HEK293 (cell line): Measurements from ENCODE around the gene BACE1.

ENCODE experiments used
- CTCF ChIP-seq: fragments of 450-650 bp; formaldehyde crosslinking; IDR thresholded peaks from 2 replicates; pipeline ENCODE4 v1.5.1; 2016; ENCODE audit warnings: missing biosample characterization, missing genetic modification characterization
- MZF1 ChIP-seq: fragments of 450-650 bp; formaldehyde crosslinking; IDR thresholded peaks from 2 replicates; pipeline ENCODE4 v1.5.1; 2017; ENCODE audit warnings: missing biosample characterization, missing genetic modification characterization, borderline replicate concordance
- YY1 ChIP-seq: fragments of 450-650 bp; formaldehyde crosslinking; IDR thresholded peaks from 2 replicates; pipeline ENCODE4 v1.5.1; 2018; ENCODE audit warnings: missing biosample characterization, missing genetic modification characterization
- ZNF138 ChIP-seq: fragments of 450-650 bp; formaldehyde crosslinking; IDR thresholded peaks from 2 replicates; pipeline ENCODE4 v1.5.1; 2016; ENCODE audit warnings: missing biosample characterization, missing genetic modification characterization, borderline replicate concordance
- ZNF274 ChIP-seq, 2 experiments: fragments of 200-500 bp in 1 of 2; fragments of 450-650 bp in 1 of 2; sonication (Bioruptor generic) in 1 of 2; formaldehyde crosslinking in 1 of 2; IDR thresholded peaks; 2 replicates each; pipeline versions ENCODE4 v1.5.1 to v1.6.1; 2014 to 2016; ENCODE audit warnings: borderline replicate concordance in 1 of 2, inconsistent platforms in 1 of 2, low read length in 1 of 2, missing biosample characterization in 1 of 2, missing genetic modification characterization in 1 of 2
- ZNF391 ChIP-seq: fragments of 450-650 bp; formaldehyde crosslinking; IDR thresholded peaks from 2 replicates; pipeline ENCODE4 v1.5.1; 2016; ENCODE audit warnings: low read depth, missing biosample characterization, missing genetic modification characterization, borderline replicate concordance
- ZNF549 ChIP-seq: fragments of 450-650 bp; IDR thresholded peaks from 2 replicates; pipeline ENCODE4 v1.5.1; 2018; ENCODE audit warnings: missing biosample characterization, missing genetic modification characterization, mild to moderate bottlenecking, inconsistent platforms, moderate library complexity
- ZNF843 ChIP-seq: fragments of 450-650 bp; formaldehyde crosslinking; IDR thresholded peaks from 2 replicates; pipeline ENCODE4 v1.5.1; 2016; ENCODE audit warnings: missing biosample characterization, missing genetic modification characterization
- TF ChIP-seq, protein P1 (sequence below): fragments of 450-650 bp; formaldehyde crosslinking; IDR thresholded peaks from 2 replicates; pipeline ENCODE4 v1.5.1; 2016; ENCODE audit warnings: missing biosample characterization, missing genetic modification characterization
- TF ChIP-seq, protein P2 (sequence below): fragments of 450-650 bp; formaldehyde crosslinking; IDR thresholded peaks from 2 replicates; pipeline ENCODE4 v1.5.1; 2016; ENCODE audit warnings: missing biosample characterization, missing genetic modification characterization
- TF ChIP-seq, protein P3 (sequence below): fragments of 450-650 bp; formaldehyde crosslinking; IDR thresholded peaks from 2 replicates; pipeline ENCODE4 v1.5.1; 2016; ENCODE audit warnings: missing biosample characterization, missing genetic modification characterization

- TF ChIP-seq ZNF391 (tag by site-specific recombination), result no peak
- no peak for TF ChIP-seq CTCF (tag by site-specific recombination)
- TF ChIP-seq ZNF549, result no peak
- no peak for TF ChIP-seq MZF1 (tag by site-specific recombination)
- no peak for TF ChIP-seq ZNF138 (tag by site-specific recombination)
- TF ChIP-seq, protein P1, sequence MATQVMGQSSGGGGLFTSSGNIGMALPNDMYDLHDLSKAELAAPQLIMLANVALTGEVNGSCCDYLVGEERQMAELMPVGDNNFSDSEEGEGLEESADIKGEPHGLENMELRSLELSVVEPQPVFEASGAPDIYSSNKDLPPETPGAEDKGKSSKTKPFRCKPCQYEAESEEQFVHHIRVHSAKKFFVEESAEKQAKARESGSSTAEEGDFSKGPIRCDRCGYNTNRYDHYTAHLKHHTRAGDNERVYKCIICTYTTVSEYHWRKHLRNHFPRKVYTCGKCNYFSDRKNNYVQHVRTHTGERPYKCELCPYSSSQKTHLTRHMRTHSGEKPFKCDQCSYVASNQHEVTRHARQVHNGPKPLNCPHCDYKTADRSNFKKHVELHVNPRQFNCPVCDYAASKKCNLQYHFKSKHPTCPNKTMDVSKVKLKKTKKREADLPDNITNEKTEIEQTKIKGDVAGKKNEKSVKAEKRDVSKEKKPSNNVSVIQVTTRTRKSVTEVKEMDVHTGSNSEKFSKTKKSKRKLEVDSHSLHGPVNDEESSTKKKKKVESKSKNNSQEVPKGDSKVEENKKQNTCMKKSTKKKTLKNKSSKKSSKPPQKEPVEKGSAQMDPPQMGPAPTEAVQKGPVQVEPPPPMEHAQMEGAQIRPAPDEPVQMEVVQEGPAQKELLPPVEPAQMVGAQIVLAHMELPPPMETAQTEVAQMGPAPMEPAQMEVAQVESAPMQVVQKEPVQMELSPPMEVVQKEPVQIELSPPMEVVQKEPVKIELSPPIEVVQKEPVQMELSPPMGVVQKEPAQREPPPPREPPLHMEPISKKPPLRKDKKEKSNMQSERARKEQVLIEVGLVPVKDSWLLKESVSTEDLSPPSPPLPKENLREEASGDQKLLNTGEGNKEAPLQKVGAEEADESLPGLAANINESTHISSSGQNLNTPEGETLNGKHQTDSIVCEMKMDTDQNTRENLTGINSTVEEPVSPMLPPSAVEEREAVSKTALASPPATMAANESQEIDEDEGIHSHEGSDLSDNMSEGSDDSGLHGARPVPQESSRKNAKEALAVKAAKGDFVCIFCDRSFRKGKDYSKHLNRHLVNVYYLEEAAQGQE (tag by site-specific recombination), result no peak
- TF ChIP-seq ZNF843 (tag by site-specific recombination), result no peak
- TF ChIP-seq, protein P2, sequence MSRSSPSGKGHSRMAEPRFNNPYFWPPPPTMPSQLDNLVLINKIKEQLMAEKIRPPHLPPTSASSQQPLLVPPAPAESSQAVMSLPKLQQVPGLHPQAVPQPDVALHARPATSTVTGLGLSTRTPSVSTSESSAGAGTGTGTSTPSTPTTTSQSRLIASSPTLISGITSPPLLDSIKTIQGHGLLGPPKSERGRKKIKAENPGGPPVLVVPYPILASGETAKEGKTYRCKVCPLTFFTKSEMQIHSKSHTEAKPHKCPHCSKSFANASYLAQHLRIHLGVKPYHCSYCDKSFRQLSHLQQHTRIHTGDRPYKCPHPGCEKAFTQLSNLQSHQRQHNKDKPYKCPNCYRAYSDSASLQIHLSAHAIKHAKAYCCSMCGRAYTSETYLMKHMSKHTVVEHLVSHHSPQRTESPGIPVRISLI (tag by site-specific recombination), result no peak
- TF ChIP-seq, protein P3, sequence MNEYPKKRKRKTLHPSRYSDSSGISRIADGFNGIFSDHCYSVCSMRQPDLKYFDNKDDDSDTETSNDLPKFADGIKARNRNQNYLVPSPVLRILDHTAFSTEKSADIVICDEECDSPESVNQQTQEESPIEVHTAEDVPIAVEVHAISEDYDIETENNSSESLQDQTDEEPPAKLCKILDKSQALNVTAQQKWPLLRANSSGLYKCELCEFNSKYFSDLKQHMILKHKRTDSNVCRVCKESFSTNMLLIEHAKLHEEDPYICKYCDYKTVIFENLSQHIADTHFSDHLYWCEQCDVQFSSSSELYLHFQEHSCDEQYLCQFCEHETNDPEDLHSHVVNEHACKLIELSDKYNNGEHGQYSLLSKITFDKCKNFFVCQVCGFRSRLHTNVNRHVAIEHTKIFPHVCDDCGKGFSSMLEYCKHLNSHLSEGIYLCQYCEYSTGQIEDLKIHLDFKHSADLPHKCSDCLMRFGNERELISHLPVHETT (tag by site-specific recombination), result no peak
- TF ChIP-seq ZNF274 (IDR thresholded peaks at IDR 0.05; ENCODE audit: low read length), result no peak
- no peak for TF ChIP-seq ZNF274 (tag by site-specific recombination; IDR thresholded peaks at IDR 0.05; ENCODE audit: borderline replicate concordance)
- TF ChIP-seq YY1 (tag by site-specific recombination), result no peak
Observed at GRCh38 chr11:117305145-117305544, 10.9 kb downstream of the BACE1 start.
